ENCODE results near the gene ING4. TPM values are rescaled to one million over a fixed set of nuclear protein-coding genes. Genes with fewer than 3 reads are reported as not detected.
A peak's percentile ranks its signal among the peaks of the same experiment; 100 is the strongest.

ING4 gene
- total RNA-seq, 2 experiments from 2014 or later: 17.3 to 17.8 TPM

DNA sequence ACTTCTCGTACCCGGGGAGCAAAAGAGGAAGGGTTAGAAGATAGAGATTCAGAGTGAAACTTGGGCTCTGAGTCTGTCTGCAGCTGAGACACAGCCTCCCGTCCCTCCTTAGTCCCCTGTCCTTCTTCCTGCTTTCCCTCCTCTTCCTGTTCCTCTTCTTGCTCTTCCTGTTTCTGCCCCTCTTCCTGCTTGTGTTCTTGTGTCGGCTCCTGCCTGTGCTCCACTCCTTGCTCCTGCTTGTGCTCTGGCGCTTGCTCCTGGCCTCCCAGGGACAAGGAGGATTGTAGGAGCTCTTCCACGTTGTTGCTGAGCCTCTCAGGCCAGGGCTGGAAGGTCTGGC is 18.7 kb downstream of the ING4 start:
- no peak for DNase-seq
- H3K4me3 Mint-ChIP-seq: no peak overlapping the region
- H3K9me3 Mint-ChIP-seq: peaks cover 10% of the 10 kb centered on the region
- H3K27ac Mint-ChIP-seq: no peak overlapping the region
- no peaks in the 10 kb centered on the region for H3K27me3 Mint-ChIP-seq (ENCODE audit: low read depth)
- H3K4me1 Mint-ChIP-seq (ENCODE audit: low read depth): peaks cover 6% of the 10 kb centered on the region
- CTCF ChIA-PET: interaction anchor here (0.7 to 4.2 kb wide), 2 partner anchors 24 to 143 kb away, joined by 3 to 30 read pairs; no protein-coding TSS in a partner anchor
- peaks cover 10% of the 10 kb centered on the region for H3K36me3 Mint-ChIP-seq (ENCODE audit: low read depth)
- intact Hi-C loops (cut with micrococcal nuclease): no loop called here

DNA sequence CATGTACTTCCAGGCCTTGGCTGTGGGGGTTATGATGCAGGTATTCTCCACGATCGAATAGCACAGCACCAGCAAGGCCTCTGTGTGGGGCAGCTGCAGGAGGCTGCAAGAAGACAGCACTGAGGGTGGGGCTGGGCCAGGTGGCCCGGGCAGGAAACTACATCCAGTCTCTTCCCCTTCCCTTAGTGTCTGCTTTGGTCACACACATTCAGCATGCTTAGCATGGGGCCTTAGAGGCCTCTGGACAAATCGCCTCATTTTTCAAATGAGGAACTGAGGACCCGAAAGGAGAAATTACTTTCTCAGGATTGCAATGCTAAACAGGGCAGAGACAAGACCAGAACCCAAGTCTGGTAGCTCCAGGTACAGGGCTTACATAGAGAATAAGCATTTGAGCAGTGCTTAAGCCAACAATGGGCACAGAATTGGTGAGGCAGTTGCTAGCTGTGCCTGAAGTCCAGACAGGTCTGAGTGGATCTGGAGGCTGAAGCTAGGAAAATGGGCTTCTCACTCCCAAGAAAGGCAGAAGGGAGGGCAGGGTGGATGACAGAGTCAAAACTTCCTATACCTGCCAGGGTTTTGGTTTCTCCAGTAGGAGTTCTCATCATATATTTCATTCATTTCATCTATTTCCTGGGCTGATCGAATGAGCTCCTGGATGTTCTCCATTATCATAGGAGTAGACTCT is 19.2 kb downstream of the ING4 start:
- intact Hi-C loops (cut with micrococcal nuclease): no loop called here
- Mint-ChIP-seq H3K27ac (no peak overlapping the region), H3K4me1 (ENCODE audit: low read depth) (peaks cover 6% of the 10 kb centered on the region), H3K4me3 (no peak overlapping the region), H3K27me3 (ENCODE audit: low read depth) (no peaks in the 10 kb centered on the region), H3K9me3 (peaks cover 10% of the 10 kb centered on the region), H3K36me3 (ENCODE audit: low read depth) (peaks cover 10% of the 10 kb centered on the region)
- CTCF ChIA-PET: interaction anchor here (0.7 to 4.2 kb wide), 3 partner anchors 23 to 143 kb away, joined by 3 to 30 read pairs (median 7); no protein-coding TSS in a partner anchor
- no peak for DNase-seq

DNA sequence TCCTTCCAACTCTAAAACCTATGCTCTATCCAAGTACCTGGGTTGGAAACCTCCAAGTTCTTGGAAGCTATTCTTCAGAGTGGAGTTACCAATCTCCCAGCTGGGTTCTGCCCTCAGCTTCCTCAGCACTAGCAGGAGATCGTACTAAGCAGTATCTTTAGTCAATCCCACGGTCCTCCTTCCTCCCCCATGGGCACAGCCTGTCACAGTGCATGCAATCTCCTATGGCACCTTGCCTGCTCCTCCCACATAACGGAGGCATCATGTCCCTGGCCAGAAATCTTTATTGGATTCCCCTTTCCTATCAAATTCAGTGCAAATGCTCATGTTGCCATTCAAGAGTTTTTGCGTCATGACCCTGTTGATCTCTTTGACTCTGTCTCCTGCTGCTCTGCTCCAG is 21.8 kb downstream of the ING4 start:
- Mint-ChIP-seq H3K27ac (no peak overlapping the region), H3K9me3 (peaks cover 10% of the 10 kb centered on the region), H3K27me3 (ENCODE audit: low read depth) (no peaks in the 10 kb centered on the region), H3K4me1 (ENCODE audit: low read depth) (peaks cover 2% of the 10 kb centered on the region), H3K36me3 (ENCODE audit: low read depth) (peaks cover 8% of the 10 kb centered on the region), H3K4me3 (no peak overlapping the region)
- intact Hi-C loops (cut with micrococcal nuclease): no loop called here
- no peak for DNase-seq
- CTCF ChIA-PET: interaction anchor here (0.6 to 1.1 kb wide), 2 partner anchors 20 to 145 kb away, joined by 3 read pairs; no protein-coding TSS in a partner anchor

- intact Hi-C loops (cut with micrococcal nuclease): no loop called here
- H3K4me1 Mint-ChIP-seq (ENCODE audit: low read depth): peaks cover 8% of the 10 kb centered on the region
- CTCF ChIA-PET: interaction anchor here (1.1 to 1.2 kb wide), 2 partner anchors 19 to 186 kb away, joined by 3 read pairs; no protein-coding TSS in a partner anchor
- H3K9me3 Mint-ChIP-seq: peaks cover 10% of the 10 kb centered on the region
- H3K36me3 Mint-ChIP-seq (ENCODE audit: low read depth): peaks cover 8% of the 10 kb centered on the region
- H3K4me3 Mint-ChIP-seq: no peak overlapping the region
- H3K27ac Mint-ChIP-seq: no peak overlapping the region
- no peaks in the 10 kb centered on the region for H3K27me3 Mint-ChIP-seq (ENCODE audit: low read depth)
- no peak for DNase-seq
Observed at GRCh38 chr12:6640497-6640896, 22.4 kb downstream of the ING4 start.

GRCh38 chr12:6639151-6639801 is 23.6 kb downstream of the ING4 start:
- Mint-ChIP-seq H3K9me3 (peaks cover 5% of the 10 kb centered on the region), H3K4me1 (ENCODE audit: low read depth) (peaks cover 19% of the 10 kb centered on the region), H3K36me3 (ENCODE audit: low read depth) (peaks cover 7% of the 10 kb centered on the region), H3K27me3 (ENCODE audit: low read depth) (no peaks in the 10 kb centered on the region), H3K4me3 (no peak overlapping the region), H3K27ac (no peak overlapping the region)
- DNase-seq: no peak
- intact Hi-C loops (cut with micrococcal nuclease): no loop called here
- CTCF ChIA-PET: interaction anchor here (1.0 to 1.2 kb wide), 2 partner anchors 9 to 187 kb away, joined by 3 to 10 read pairs; no protein-coding TSS in a partner anchor

DNA sequence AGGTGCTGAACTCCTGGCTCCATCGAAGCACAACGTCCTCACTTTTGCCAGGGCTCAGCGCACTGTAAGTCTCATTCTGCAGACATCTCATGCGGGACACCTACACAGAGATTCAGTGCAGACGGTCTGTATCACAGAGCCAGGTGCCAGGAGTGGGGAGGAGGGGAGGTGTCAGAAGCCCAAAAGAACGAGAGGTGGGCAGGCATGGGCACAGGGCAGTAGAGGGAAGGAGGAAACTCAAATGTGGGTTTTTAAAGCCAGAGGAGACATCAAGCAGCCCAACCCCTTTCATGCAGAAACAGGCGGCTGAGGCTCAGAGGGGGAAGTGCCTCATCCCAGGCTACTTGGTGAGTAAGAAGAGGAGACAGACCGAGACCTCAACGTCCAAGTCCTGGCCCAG is 24.6 kb downstream of the ING4 start:
- CTCF ChIA-PET: no interaction called here
- H3K4me1 Mint-ChIP-seq (ENCODE audit: low read depth): peaks cover 22% of the 10 kb centered on the region
- no peak overlapping the region for H3K27ac Mint-ChIP-seq

GRCh38 chr12:6635856-6636531 is 26.9 kb downstream of the ING4 start, which contains the start of gene LPAR5:
TSS of gene LPAR5 (minus strand) at chr12:6635959. CDS start at chr12:6621248, 14,711 bp downstream.
- Mint-ChIP-seq H3K36me3 (ENCODE audit: low read depth) (no peaks in the 10 kb centered on the region), H3K27me3 (ENCODE audit: low read depth) (no peaks in the 10 kb centered on the region), H3K27ac (peak within 1 kb of the TSS; percentile 76), H3K4me1 (ENCODE audit: low read depth) (peaks cover 45% of the 10 kb centered on the region), H3K4me3 (peak within 1 kb of the TSS; percentile 53), H3K9me3 (no peaks in the 10 kb centered on the region)
- intact Hi-C loops (cut with micrococcal nuclease): no loop called here
- no peak for DNase-seq
- CTCF ChIA-PET: interaction anchor here (1.0 to 2.6 kb wide), 3 partner anchors 15 to 84 kb away, joined by 3 to 19 read pairs (median 3); no protein-coding TSS in a partner anchor

More for the DNA sequence above, 24.6 kb downstream of the ING4 start:
- H3K4me3 Mint-ChIP-seq: no peak overlapping the region
- H3K36me3 Mint-ChIP-seq (ENCODE audit: low read depth): peaks cover 2% of the 10 kb centered on the region
- no peaks in the 10 kb centered on the region for H3K27me3 Mint-ChIP-seq (ENCODE audit: low read depth)
- no peak for DNase-seq
- no peaks in the 10 kb centered on the region for H3K9me3 Mint-ChIP-seq
- intact Hi-C loops (cut with micrococcal nuclease): no loop called here

GRCh38 chr12:6635375-6635855 is 27.5 kb downstream of the ING4 start:
- Mint-ChIP-seq H3K4me1 (ENCODE audit: low read depth) (peaks cover 51% of the 10 kb centered on the region), H3K27ac (peak overlapping the region; percentile 76), H3K9me3 (no peaks in the 10 kb centered on the region), H3K36me3 (ENCODE audit: low read depth) (no peaks in the 10 kb centered on the region), H3K27me3 (ENCODE audit: low read depth) (no peaks in the 10 kb centered on the region), H3K4me3 (peak overlapping the region; percentile 53)
- peak; percentile 64 for DNase-seq
- intact Hi-C loops (cut with micrococcal nuclease): no loop called here
- CTCF ChIA-PET: interaction anchor here (1.0 to 2.6 kb wide), 3 partner anchors 14 to 84 kb away, joined by 3 to 19 read pairs (median 3); no protein-coding TSS in a partner anchor

- Mint-ChIP-seq H3K36me3 (ENCODE audit: low read depth) (no peaks in the 10 kb centered on the region), H3K27me3 (ENCODE audit: low read depth) (no peaks in the 10 kb centered on the region), H3K27ac (peak overlapping the region; percentile 97), H3K4me3 (peak overlapping the region; percentile 74), H3K9me3 (no peaks in the 10 kb centered on the region), H3K4me1 (ENCODE audit: low read depth) (peaks cover 62% of the 10 kb centered on the region)
- peak; percentile 77 for DNase-seq
- intact Hi-C loops (cut with micrococcal nuclease): no loop called here
- CTCF ChIA-PET: interaction anchor here (0.6 to 4.8 kb wide), 10 partner anchors 10 to 294 kb away, joined by 3 to 28 read pairs (median 4); no protein-coding TSS in a partner anchor
Observed at GRCh38 chr12:6632026-6632983, 30.6 kb downstream of the ING4 start.

DNA sequence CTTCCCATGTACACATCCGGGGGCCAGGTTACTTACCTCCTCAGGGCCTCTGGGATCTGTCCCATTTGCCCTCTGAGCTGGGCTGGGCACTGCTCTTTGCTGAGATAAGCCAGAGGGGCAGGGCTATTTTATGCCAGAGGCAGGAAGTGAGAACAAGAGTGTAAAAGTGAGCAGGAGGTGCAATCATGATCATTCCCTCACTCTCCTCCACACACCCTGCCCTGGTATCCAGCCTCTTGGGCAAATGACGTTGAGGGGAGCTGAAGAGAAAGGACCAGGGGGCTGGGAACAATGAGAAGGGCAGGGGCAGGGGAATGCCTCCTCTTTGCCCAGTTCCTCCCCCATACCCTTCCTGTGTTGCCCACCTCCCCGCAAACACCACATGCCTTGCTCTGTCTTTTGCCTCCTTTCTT is 31.4 kb downstream of the ING4 start:
- CTCF ChIA-PET: interaction anchor here (0.6 to 4.8 kb wide), 11 partner anchors 10 to 210 kb away, joined by 3 to 28 read pairs (median 4); partner anchors contain the start of gene ZNF384
- intact Hi-C loops (cut with micrococcal nuclease): loop anchor here (1.0 kb wide), 3 partner anchors 23 to 58 kb away; partner anchors contain the start of genes ING4 and ZNF384
- peak overlapping the region; percentile 97 for H3K27ac Mint-ChIP-seq
- DNase-seq: peak; percentile 55
- H3K4me3 Mint-ChIP-seq: peak overlapping the region; percentile 74
- no peaks in the 10 kb centered on the region for H3K36me3 Mint-ChIP-seq (ENCODE audit: low read depth)
- H3K4me1 Mint-ChIP-seq (ENCODE audit: low read depth): peaks cover 64% of the 10 kb centered on the region
- no peaks in the 10 kb centered on the region for H3K9me3 Mint-ChIP-seq
- no peaks in the 10 kb centered on the region for H3K27me3 Mint-ChIP-seq (ENCODE audit: low read depth)

DNA sequence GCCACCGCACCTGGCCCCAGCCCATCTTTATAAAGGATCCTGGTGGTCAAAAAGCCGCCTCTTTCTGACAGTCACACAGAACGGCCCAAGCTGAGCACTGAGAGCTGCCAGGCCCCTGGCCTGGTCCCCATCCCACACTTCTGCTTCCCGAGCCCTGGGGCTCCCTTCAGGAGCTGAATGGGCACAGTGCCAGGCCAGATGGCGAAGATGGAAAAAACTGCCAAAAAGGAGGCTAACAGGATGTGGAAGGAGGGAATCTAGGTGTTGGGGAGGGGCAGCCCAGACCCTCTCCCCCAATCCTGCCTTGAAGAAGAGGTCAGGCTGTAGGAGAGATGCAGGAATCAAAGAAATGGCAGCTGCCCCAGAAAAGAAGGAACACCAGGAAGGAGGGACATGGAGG is 32.2 kb downstream of the ING4 start:
- intact Hi-C loops (cut with micrococcal nuclease): loop anchor here (1.0 kb wide), 3 partner anchors 22 to 59 kb away; partner anchors contain the start of genes ING4 and ZNF384
- CTCF ChIA-PET: interaction anchor here (1.0 to 4.8 kb wide), 6 partner anchors 9 to 194 kb away, joined by 3 to 28 read pairs (median 8); partner anchors contain the start of gene ZNF384
- DNase-seq: no peak
- H3K36me3 Mint-ChIP-seq (ENCODE audit: low read depth): no peaks in the 10 kb centered on the region
- H3K4me1 Mint-ChIP-seq (ENCODE audit: low read depth): peaks cover 61% of the 10 kb centered on the region
- no peaks in the 10 kb centered on the region for H3K27me3 Mint-ChIP-seq (ENCODE audit: low read depth)
- no peaks in the 10 kb centered on the region for H3K9me3 Mint-ChIP-seq
- peak overlapping the region; percentile 97 for H3K27ac Mint-ChIP-seq
- peak overlapping the region; percentile 74 for H3K4me3 Mint-ChIP-seq
